GM21786 (cell line): ENCODE results near the gene CDC42BPA.
"Not testable (repeated sequence)": the region's sequence is repeated elsewhere in the genome, so short reads cannot be mapped to it uniquely, and the experiment has no call there.

ENCODE experiments used
- ATAC-seq: cut with Tn5 transposase; IDR thresholded peaks from one replicate; pipeline ENCODE4 v1.9.1; 2021; ENCODE audit not compliant: unreplicated experiment

CDC42BPA gene

GRCh38 chr1:227318016-227318852 is at the start of gene CDC42BPA:
TSS of gene CDC42BPA (minus strand) at chr1:227318492. CDS start at chr1:227317182, 1,310 bp downstream.
- peak; percentile 35 for ATAC-seq

GRCh38 chr1:227368009-227368408 is 49.7 kb upstream of the CDC42BPA start:
- ATAC-seq = no peak

- ATAC-seq = no peak
Observed at GRCh38 chr1:227365473-227366431, 47.5 kb upstream of the CDC42BPA start.

- no peak for ATAC-seq
Observed at GRCh38 chr1:227364657-227365056, 46.4 kb upstream of the CDC42BPA start.

- ATAC-seq = no peak
Observed at GRCh38 chr1:227363825-227364224, 45.5 kb upstream of the CDC42BPA start.

- no peak for ATAC-seq
Observed at GRCh38 chr1:227362039-227362438, 43.7 kb upstream of the CDC42BPA start.

GRCh38 chr1:227357927-227358302 is 39.6 kb upstream of the CDC42BPA start:
- no peak for ATAC-seq

GRCh38 chr1:227357171-227357926 is 39.1 kb upstream of the CDC42BPA start:
- no peak for ATAC-seq

- ATAC-seq = no peak
Observed at GRCh38 chr1:227356620-227357146, 38.4 kb upstream of the CDC42BPA start.

GRCh38 chr1:227355542-227356245 is 37.4 kb upstream of the CDC42BPA start:
- ATAC-seq = no peak

GRCh38 chr1:227353186-227353585 is 34.9 kb upstream of the CDC42BPA start:
- no peak for ATAC-seq

GRCh38 chr1:227352164-227352563 is 33.9 kb upstream of the CDC42BPA start:
- ATAC-seq = not testable (repeated sequence)

GRCh38 chr1:227351443-227351842 is 33.2 kb upstream of the CDC42BPA start:
- no peak for ATAC-seq

GRCh38 chr1:227349967-227350366 is 31.7 kb upstream of the CDC42BPA start:
- ATAC-seq = no peak

- ATAC-seq = no peak
Observed at GRCh38 chr1:227343727-227344551, 25.6 kb upstream of the CDC42BPA start.

- no peak for ATAC-seq
Observed at GRCh38 chr1:227343206-227343605, 24.9 kb upstream of the CDC42BPA start.

GRCh38 chr1:227342075-227342829 is 24.0 kb upstream of the CDC42BPA start:
- ATAC-seq = no peak

GRCh38 chr1:227336136-227336535 is 17.8 kb upstream of the CDC42BPA start:
- ATAC-seq = not testable (repeated sequence)
